ENCODE results near the gene BCAS1.

DNA sequence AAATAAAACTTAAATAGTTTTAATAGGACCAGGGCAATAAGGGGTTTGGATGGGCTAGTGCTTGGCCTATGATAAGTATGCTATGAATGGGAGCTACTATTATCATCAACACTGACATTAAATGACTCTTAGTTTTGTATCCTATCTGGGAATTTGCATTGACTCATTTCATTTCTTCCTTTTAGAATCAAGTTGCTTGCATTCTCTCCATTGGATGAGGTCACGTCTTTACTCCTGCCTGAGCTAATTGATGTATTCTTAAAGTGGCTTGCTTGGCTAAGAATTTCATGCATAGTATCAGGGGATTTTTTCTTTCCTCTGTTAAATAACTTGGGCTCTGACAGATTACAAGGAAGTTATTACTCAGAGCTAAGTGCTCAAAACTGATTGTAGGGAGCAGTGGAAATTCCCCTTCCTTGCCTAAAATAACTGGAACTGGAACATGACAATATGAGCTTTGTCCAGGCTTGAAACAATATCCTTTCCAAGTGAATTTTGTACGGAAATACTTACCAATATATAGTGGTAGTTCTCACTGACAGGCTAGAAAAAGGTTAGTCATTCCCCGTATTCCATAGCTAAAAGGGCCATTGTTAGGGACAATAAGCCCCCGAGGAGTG is 169.9 kb downstream of the BCAS1 start:
- no peak for TF ChIP-seq CTCF (IDR thresholded peaks at IDR 0.05 in 2 of 3, conservative IDR thresholded peaks at IDR 0.05 in 1 of 3; ENCODE audit: borderline replicate concordance in 1 of 3, insufficient read depth in 1 of 3, low read depth in 2 of 3, low read length in 2 of 3)
- no peak for TF ChIP-seq REST (IDR thresholded peaks at IDR 0.05; ENCODE audit: low read depth)
- TF ChIP-seq RAD21 (IDR thresholded peaks at IDR 0.05; ENCODE audit: low read depth): no peak
- TF ChIP-seq YY1 (IDR thresholded peaks at IDR 0.05; ENCODE audit: extremely low read depth, insufficient replicate concordance, low read depth, low read length): no peak
- no peak for TF ChIP-seq POLR2A (IDR thresholded peaks at IDR 0.05; ENCODE audit: borderline replicate concordance, extremely low read depth, insufficient read depth, insufficient read length)
- no peak for TF ChIP-seq EZH2phosphoT487 (IDR thresholded peaks at IDR 0.05; ENCODE audit: borderline replicate concordance)
- TF ChIP-seq POLR2AphosphoS5 (IDR thresholded peaks at IDR 0.05; ENCODE audit: low read depth, low read length): no peak
- no peak for TF ChIP-seq SP1 (IDR thresholded peaks at IDR 0.05; ENCODE audit: low read depth)
- no peak; the same call in 1 of the 2 replicates for TF ChIP-seq JUND (IDR thresholded peaks at IDR 0.05)
- TF ChIP-seq, protein P1, sequence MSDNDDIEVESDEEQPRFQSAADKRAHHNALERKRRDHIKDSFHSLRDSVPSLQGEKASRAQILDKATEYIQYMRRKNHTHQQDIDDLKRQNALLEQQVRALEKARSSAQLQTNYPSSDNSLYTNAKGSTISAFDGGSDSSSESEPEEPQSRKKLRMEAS (IDR thresholded peaks at IDR 0.05): no peak
- TF ChIP-seq EZH2 (IDR thresholded peaks at IDR 0.05): no peak
